HG02870 (cell line): Measurements from ENCODE around the gene KLF12.

ENCODE experiments used
- ATAC-seq: cut with Tn5 transposase; IDR thresholded peaks from one replicate; pipeline ENCODE4 v1.9.1; 2021; ENCODE audit warnings: mild to moderate bottlenecking, moderate library complexity; ENCODE audit not compliant: unreplicated experiment

KLF12 gene

DNA sequence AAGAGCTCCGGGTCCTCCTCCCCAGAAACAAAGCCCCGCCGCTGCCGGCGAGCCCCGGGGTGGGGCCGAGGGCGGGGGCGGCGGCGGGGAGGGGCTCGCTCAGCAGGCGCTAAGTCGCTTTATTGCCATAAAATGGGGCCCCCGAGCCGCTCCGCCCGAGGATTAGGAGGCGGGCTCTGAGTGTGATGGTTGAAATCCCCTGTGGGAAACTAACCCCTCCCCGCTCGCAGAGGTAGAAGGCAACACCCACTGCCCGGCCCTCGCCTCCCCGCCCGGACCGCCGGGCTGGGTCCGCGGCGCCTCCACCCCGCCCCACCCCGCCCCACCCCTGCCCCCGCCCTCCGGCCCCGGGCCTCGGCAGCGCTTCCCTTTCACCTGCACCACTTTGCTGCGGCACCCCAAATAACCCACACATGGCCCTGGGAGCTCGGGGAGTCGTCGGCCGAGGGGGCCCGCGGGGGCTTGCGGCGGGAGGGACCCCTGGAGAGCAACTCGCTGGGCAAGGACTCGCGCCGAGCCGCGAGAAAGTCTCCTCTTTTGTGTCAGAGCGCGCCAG, at the start of gene KLF12:
TSS of gene KLF12 (minus strand) at position 184 of the 556 bp plus-strand sequence.
- ATAC-seq, result peak; percentile 64

DNA sequence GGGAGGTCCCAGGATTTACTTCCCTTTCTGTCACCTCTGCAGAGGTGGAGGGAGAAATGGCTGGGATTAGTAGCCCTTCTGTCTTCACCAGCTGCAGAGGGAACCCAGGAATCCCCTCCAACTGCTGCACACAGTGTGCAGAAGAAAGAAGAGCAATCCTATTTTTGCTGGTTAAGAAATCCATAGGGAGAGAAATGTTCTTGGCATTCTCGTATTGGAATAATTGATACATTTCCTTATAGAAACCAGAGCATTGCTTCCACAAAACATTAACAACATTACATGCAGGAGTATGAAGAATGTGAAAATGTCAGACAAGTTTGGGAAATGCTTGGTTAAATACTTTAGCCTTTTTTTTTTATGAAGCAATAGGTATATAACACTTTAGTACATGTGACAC, 48.3 kb upstream of the KLF12 start:
- no peak for ATAC-seq

DNA sequence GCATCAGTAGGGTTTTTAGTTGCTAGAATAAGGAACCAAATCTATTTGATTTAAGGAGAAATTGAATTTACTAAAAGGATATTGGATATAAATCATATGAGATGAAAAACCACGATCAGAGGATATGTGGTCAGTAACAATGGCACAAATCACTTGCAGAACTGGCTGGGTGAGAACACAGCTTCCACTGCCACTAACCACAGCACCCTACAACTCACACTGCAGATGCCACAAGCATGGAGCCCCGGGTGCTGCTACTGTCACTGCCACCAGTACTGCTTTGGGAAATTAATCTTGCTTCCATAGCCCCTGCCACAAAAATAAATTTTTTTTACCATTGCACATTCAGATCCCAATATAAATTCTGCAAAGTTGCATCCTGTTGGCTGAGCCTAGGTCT, 40.6 kb upstream of the KLF12 start:
- ATAC-seq, result no peak

DNA sequence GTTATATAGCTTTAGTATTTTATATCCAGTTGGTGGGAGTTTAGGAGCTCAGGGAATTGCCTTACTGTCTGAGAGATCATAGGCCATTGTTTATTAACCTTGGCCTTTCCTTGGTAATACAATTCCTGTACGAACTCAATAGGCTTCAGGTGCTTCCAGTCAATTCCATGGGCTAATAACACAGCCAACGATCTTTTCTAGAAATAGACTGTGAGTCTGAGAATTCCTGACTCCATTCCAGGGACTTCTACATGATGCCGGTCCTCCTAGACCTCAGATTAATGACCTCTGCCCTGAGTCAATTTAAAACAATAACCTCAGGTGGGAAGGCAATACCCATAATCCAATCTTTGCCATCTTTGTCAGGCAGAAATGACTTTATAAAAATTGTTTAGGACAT, 39.6 kb upstream of the KLF12 start:
- no peak for ATAC-seq

DNA sequence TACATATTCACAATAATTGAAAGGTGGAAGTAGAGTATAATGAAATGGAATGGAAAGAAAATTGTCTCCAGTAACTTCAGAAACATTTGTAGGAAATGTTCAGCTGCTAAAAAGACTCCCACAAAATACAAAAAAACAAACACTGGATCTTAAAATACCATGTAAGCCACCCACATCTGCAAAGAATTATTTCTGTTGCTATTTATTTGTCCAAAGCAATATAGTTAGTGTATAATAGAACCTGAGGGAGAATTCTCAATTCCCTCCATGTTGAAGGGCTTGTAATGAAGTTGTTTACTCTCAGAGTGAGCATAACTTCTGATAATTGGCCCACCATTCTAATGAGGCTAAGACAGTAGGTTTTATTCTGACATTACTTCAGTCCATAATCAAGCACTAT, 37.4 kb upstream of the KLF12 start:
- ATAC-seq, result no peak

DNA sequence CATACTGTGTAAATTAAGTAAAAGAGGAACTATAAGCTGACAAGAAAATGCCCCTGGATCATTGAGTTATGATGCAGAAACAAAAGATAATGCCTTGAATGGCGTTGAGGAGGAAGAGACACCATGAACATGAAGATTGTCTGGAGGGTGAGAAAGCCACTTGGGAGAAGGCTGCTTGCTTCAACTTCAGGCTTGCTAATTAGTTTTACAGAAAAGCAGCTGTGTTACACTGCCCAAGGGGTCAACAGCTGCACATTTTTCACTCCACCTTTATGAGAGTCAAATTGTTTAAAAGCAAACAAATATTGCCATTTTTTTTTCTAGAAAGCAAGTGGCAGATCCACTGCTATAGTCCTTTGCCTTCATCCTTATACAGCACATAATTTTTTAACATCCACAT, 35.5 kb upstream of the KLF12 start:
- no peak for ATAC-seq

DNA sequence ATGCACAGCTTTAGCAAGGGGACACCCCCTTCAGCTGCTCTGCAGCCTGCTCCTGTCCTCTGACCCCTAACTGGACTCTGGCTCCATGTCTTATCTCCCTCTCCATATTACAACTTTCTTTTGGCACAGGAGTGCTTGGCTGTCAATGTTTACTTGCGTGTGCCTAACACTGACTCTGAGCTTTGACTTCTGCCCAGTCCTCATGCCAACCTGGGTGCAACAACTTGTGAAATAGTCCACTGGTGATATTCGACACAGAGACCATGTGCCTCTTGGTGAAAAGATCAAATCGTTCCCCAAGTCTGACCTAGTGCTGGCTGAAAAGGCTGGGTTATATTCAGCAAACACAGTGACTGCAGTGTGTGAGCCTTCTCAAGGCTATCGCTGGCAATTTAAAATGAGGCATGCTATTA, 34.1 kb upstream of the KLF12 start:
- no peak for ATAC-seq

DNA sequence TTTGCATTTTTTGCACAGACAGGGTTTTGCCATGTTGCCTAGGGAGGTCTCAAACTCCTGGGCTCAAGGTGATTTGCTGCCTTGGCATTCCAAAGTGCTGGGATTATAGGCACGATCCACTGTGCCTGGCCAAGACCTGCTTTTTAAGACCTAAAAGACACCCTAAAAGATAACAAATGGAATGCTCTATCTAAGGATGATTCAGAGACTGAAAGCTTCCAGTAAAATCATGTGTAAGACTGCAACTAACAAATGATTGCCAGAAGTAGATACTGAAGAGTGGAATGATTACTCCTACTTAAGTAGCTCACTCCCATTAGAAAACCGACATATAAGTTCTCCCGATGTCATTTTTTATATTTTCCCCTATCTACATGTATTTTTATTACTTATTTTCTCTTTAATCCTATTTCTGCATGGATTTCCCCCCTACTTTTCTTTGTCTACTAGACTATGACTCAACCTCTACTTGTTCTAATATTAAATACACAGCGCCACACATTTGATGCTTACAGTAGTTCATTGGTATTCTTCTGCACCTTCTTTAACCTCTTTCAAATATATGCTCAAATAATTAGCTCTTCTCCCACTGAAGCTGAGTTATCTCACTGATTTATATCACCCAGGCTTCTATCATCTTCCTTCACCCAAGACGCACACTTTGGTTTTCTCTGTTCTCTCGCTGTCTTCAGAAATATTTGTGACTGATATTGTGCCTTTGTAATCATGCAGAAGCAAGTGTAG, 32.2 kb upstream of the KLF12 start:
- no peak for ATAC-seq

DNA sequence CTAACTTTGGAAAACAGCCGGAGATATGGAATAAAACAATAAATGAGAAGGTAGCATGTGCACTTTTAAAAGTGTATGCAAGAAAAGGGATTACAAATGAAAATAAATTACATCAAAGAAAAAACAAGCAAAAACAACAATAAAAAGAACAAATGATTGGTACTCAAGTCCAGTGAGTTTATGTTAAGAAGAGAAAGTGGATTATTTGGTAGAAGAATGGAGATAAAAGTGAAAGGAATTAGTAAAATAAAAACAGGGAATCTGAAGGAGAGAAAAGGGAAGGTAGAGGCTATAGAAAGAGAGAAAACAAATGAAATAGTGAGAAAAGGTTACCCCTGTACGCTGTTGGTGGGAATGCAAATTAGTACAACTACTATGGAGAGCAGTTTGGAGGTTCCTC, 28.6 kb upstream of the KLF12 start:
- no peak for ATAC-seq

DNA sequence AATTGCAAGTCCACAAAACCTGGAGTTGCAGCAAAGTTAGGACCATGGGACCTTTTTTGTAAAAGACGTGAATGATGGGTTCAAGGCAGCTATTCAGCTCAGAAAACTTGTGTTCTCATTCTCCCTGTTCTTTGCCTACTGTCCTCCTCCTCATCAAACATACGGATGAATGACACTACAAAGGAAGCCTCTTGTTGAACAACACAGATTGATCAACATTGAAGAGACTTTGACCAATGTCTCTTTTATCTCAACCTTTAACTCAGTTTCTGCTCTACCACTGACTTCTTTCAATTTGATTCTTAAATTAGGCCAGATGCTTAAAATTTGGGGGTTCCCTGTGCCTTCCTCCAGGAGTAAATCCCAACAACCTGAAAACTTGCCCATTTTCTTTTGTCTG, 27.9 kb upstream of the KLF12 start:
- ATAC-seq, result no peak

DNA sequence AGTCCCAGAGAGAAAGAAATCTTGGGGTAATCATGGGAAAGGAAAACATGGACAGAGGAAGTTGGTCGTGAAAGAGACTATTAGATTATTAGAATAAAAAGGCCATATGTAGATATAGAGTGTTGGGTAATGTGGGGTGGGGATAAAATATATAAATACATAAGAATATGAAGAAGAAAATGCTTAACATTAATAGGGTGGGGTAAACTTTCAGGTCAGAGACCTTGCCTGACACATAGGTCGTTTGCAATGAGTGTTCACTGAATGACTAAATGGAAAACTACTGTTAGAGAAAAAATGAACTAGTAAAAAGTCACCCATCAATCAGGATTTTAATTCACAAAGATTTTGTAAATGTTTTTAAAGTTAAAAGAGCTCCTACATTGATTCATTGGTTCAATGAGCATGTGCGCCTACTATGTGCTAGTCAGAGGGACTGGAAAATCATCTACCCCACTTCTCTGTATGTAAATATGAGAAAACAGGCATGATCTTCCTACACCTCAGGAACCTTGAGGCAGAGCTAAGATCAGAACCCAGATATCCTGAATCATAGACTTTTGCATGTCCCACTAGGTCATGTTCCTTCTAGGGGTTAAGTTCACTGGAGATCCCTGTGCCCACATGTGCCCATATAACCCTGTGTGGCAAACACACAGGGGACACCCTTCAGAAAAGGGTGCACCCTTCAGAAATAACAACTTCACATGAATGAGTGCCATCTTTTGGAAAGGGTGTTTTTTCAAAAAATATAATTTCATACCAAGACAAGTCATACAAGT, 24.6 kb upstream of the KLF12 start:
- ATAC-seq, result peak; percentile 39

DNA sequence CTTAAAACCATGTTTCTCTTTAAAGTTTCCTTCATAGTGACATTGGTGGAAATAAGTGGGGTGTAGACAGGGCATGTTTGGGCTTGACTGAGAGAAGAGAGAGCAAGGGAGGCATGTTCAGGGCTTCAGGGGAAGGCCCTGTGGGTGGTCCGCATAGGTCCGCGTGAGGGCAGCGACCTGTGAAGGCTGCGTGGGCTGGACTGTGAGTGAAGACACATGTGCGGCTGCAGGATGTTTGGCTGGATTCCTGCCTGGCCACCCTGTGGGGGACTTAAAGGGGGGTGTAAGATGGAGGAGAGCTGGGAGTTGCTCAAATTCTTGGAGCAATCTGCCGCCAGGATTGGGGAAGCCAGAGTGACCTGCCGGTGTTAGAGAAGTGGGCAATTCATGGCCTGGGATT, 23.8 kb upstream of the KLF12 start:
- peak; percentile 49 for ATAC-seq

DNA sequence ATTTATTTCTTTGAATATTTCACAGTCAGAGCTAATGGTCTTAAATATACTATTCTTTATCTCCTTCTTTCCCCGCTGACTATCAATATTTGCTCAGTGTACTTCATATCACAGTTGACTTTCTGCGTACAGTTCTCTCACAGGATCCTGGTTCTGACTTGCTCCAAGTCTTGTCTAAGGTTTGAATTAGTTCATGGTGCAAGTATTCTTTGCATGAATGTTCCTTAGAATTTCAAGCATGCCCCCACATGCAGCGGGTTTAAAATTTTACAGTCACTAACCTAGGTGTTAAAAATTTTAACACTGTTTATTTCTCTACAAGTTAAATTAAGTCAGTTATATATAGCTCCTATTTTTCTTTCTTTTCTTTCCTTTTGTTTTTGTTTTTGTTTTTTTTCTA, 20.8 kb upstream of the KLF12 start:
- no peak for ATAC-seq

DNA sequence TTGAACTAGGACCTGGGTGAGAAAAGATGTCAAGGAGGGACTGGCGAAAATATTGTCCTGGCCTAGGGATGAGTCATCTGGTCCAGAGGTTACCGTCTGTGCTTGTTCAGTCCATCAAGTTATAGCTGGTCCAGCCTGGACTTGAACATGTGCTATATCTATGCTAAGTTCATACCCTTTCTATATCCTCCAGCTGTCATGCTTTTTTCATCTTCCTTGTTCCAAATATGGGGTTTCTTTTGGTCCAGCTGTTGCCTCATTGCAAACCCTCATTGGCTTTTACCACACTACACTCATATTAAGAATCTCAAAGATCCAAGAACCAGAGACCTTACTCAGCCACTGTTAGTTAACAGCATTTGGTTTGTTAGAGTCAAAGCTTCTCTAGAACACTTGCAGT, 19.1 kb upstream of the KLF12 start:
- peak; percentile 66 for ATAC-seq

DNA sequence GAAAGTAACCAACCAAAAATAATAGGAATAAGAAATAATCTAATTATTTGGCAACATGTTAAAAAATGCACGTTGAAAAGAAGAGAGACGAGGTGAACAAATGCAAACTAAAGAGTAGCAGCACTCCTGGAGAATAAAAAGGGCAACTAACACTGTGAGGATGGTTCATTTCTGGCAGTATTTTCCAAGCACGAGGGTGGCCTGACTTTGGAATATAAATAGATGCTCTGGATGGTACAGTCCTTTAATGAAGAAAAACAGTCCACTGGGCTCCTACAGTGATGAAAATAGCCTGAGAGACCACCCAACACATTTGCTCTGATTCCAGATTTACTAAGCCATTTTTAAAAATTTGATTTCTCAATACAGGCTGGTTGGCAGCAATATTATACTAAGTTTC, 17.7 kb upstream of the KLF12 start:
- no peak for ATAC-seq

DNA sequence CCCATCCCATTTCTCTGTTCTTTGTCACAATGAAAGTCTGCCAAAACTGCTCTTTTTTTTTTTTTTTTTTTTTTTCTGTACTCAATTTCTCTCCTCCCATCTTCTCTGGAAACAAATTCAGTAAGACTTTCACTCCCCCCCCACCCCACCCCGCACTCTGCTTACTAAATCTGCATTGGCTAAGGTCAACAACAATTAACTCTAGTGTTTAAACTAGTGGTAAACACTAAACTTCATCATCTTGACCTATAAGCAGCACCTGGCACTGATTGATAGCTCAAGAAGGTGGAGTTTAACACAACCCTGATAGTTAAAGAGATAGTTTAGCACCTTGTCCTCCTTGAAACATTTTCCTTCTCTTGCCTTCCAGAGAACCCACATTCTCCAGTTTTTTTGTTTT, 14.1 kb upstream of the KLF12 start:
- no peak for ATAC-seq

DNA sequence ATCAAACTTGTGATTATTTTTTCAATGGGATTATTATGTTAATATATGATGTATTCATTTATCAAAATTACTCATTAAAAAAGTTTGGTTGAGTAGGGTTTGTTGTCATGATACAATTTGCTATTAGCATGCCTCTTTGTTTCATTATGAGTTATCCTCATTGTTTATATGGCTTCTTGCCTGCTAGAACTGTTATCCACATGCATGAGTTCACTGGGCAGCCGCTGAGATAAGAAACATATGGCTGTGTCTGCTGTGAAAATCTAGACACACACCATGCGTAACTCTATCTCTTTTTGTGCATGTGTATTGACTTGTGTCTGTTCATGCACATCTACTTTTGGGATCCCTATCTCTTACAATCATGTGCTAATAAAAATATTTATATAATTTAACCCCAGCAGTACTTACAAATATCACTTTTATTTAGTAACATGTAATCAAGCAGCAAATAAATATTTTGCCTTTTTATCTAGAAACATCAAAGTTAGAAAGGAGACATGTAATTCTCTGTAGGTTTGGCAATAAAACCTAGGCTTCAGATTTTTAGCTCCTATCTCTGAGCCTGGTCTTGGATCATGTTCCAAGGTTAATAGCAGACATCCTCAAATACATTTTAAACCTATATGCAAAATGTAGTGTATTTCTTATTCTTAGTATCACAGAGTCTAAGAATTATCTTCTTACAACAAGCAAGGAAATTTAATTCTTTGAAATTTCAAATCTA, 11.2 kb upstream of the KLF12 start:
- peak; percentile 77 for ATAC-seq

DNA sequence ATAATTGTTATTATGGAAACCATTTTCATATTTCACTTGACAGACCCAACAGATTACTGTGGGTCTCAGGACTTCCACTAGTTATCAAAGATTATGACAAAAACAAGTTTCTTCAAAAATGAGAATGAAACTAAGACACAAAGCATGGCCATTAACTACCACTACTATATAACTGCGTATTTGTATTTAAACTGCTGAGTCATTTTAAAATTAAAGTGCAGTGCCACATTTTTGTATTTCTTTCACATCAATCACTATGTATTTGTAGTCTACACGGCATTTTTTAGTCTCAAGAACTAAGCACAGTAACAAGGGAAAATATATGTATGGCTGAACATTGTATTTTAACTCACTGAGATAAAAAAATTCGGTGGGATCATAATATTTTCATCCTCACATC, 10.1 kb upstream of the KLF12 start:
- ATAC-seq, result no peak

DNA sequence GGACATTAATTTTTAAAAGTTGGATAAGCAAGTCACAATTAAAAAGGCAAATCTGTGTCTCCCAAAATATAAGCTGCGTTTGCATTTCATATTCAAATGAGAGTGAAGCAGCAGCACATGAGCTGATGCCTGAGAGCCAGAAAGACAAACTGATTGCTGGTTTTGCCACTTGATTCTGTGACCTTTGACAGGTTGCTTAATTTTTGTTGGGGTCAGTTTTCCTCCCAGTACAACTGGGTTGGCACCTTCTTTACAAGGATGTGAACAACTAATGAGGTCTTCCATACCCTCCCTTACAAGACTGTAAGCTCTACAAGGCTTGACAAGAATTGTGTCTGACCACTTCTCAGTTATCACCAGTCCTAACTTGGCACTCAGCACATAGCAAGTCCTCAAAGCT, 8.1 kb upstream of the KLF12 start:
- ATAC-seq, result no peak

DNA sequence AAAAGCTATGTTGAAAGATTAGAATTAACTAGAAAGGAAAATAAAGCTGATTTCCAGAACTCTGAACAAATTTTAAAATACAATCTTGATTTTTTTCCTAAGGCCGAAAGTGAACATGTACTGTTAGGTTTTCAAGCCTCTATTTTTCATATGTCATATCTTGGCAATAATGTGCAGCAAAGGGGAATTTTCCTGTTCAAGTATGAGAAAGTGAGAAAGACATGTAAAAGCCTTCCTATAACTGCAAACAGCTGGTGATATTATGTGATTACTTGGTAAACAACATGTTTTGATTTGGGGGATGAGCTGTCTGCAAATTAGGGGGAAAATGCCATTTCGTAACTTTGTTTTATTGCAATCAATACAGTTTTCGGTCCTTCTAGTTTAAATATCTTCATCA, 4.0 kb upstream of the KLF12 start:
- no peak for ATAC-seq

DNA sequence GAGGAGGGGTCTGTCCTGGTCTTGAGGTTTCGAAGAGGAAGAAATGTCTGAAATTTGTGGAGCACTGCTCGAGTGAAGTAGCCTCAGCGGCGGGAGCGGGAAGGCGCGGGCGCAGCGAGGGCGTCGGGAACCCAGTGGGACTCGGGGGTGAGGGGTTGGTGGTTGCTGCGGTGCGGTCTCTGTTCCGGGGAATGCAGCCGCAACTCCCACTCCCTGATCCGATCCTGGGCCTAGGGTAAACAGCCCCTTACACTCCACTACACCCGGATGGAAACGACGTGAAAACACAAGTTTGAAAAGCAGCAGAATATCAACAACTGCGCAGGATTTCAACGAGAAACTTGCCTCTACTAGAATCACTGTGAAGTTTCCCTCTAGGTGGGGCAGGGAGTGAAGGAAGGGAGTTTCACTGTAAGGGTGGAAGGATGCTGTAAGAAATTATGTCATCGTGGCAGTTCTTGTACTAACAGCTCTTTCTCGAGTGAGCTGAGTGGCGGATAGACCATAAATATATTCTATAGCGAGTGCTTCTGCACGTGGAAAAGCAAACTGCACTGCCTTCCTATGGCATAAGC, 2.0 kb upstream of the KLF12 start:
- no peak for ATAC-seq
